Glutamatergic neuron (in vitro differentiated cells): ENCODE measurements around the gene ANOS1. TPM values are rescaled to one million over a fixed set of nuclear protein-coding genes. Genes with fewer than 3 reads are reported as not detected.
"Not testable (repeated sequence)": the region's sequence is repeated elsewhere in the genome, so short reads cannot be mapped to it uniquely, and the experiment has no call there.

Experiments
- DNase-seq: peaks from one replicate; pipeline ENCODE4 v3.0.0; 2022
- H3K27ac Mint-ChIP-seq: one replicate; pipeline ENCODE4 v1.8.0; 2020; ENCODE audit warnings: mild to moderate bottlenecking, mixed read lengths, inconsistent platforms; ENCODE audit not compliant: unreplicated experiment
- H3K27me3 Mint-ChIP-seq: one replicate; pipeline ENCODE4 v1.8.0; 2020; ENCODE audit warnings: mild to moderate bottlenecking, moderate library complexity, mixed read lengths, inconsistent platforms; ENCODE audit not compliant: unreplicated experiment
- H3K36me3 Mint-ChIP-seq: one replicate; pipeline ENCODE4 v1.8.0; 2020; ENCODE audit warnings: mild to moderate bottlenecking, mixed read lengths, inconsistent platforms; ENCODE audit not compliant: unreplicated experiment
- H3K4me1 Mint-ChIP-seq: one replicate; pipeline ENCODE4 v1.8.0; 2020; ENCODE audit warnings: mild to moderate bottlenecking, low read depth, mixed read lengths, inconsistent platforms; ENCODE audit not compliant: unreplicated experiment
- H3K4me3 Mint-ChIP-seq: one replicate; pipeline ENCODE4 v1.8.0; 2020; ENCODE audit warnings: mild to moderate bottlenecking, mixed read lengths, inconsistent platforms; ENCODE audit not compliant: unreplicated experiment
- H3K9me3 Mint-ChIP-seq: one replicate; pipeline ENCODE4 v1.8.0; 2020; ENCODE audit warnings: mild to moderate bottlenecking, moderate library complexity, mixed read lengths, inconsistent platforms; ENCODE audit not compliant: unreplicated experiment
- total RNA-seq: library from RNA; stranded (reverse); fragmentation: NEBNext Ultra II Directional; extraction: Animal tissue kit (Norgen Biotek cat#: 25700); gene quantifications from one replicate; pipeline ENCODE4 v1.2.1, GENCODE V29; 2021; ENCODE audit not compliant: unreplicated experiment
- TF ChIP-seq, protein P1 (sequence below): fragments of 200-600 bp; sonication (generic); IDR thresholded peaks from one replicate; pipeline ENCODE4 v1.5.0; 2021; ENCODE audit not compliant: partially characterized antibody, unreplicated experiment

The ANOS1 gene
- total RNA-seq, 1 donor from 2014 or later, result 1.0 TPM

GRCh38 chrX:8520178-8520577 is 211.8 kb downstream of the ANOS1 start:
- peaks cover 4% of the 10 kb centered on the region for H3K4me1 Mint-ChIP-seq
- TF ChIP-seq, protein P1, sequence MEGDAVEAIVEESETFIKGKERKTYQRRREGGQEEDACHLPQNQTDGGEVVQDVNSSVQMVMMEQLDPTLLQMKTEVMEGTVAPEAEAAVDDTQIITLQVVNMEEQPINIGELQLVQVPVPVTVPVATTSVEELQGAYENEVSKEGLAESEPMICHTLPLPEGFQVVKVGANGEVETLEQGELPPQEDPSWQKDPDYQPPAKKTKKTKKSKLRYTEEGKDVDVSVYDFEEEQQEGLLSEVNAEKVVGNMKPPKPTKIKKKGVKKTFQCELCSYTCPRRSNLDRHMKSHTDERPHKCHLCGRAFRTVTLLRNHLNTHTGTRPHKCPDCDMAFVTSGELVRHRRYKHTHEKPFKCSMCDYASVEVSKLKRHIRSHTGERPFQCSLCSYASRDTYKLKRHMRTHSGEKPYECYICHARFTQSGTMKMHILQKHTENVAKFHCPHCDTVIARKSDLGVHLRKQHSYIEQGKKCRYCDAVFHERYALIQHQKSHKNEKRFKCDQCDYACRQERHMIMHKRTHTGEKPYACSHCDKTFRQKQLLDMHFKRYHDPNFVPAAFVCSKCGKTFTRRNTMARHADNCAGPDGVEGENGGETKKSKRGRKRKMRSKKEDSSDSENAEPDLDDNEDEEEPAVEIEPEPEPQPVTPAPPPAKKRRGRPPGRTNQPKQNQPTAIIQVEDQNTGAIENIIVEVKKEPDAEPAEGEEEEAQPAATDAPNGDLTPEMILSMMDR, result no peak

GRCh38 chrX:8504451-8504850 is 227.5 kb downstream of the ANOS1 start:
- Mint-ChIP-seq H3K4me1 (no peaks in the 10 kb centered on the region), H3K27ac (no peak overlapping the region), H3K27me3 (no peaks in the 10 kb centered on the region), H3K36me3 (no peaks in the 10 kb centered on the region), H3K9me3 (no peaks in the 10 kb centered on the region), H3K4me3 (no peak overlapping the region)
- TF ChIP-seq, protein P1, result no peak
- DNase-seq, result no peak

More at GRCh38 chrX:8520178-8520577, 211.8 kb downstream of the ANOS1 start:
- Mint-ChIP-seq H3K27ac (no peak overlapping the region), H3K36me3 (peaks cover under 1% of the 10 kb centered on the region), H3K9me3 (no peaks in the 10 kb centered on the region), H3K27me3 (no peaks in the 10 kb centered on the region), H3K4me3 (no peak overlapping the region)
- no peak for DNase-seq

DNA sequence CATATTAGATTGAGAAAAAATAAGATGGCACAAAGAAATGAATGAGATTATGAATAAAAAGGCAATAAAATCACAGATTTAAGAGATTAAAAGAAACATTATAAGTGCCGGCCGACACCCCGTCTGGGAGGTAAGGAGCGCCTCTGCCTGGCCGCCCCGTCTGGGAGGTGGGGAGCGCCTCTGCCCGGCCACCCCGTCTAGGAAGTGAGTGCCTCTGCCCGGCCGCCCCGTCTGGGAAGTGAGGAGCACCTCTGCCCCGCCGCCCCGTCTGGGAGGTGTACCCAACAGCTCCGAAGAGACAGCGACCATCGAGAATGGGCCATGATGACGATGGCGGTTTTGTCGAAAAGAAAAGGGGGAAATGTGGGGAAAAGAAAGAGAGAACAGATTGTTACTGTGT is 229.8 kb downstream of the ANOS1 start:
- H3K27me3 Mint-ChIP-seq, H3K4me1 Mint-ChIP-seq: not testable (repeated sequence)

DNA sequence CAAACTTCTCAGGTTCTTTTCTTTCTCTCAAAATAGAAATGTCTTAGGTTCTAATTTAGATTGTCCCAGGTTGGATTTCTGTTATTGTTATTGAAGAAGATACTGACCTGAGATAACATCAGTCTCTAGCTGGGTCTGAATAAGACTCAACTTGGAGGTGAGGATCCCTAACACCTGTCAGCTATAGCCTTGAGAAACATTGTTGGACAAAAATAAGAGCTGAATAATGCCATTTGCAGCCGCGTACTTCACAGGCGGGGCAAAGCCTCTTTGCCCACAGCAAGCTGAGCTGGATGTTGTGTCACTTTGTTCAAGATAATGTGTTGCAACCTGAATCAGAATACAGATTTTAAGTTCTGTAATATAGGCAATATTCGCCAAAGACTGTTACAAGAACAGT is 231.7 kb downstream of the ANOS1 start:
- TF ChIP-seq, protein P1, result no peak
- no peaks in the 10 kb centered on the region for H3K4me1 Mint-ChIP-seq
- H3K27ac Mint-ChIP-seq, result no peak overlapping the region
- no peaks in the 10 kb centered on the region for H3K36me3 Mint-ChIP-seq
- no peaks in the 10 kb centered on the region for H3K27me3 Mint-ChIP-seq
- DNase-seq, result no peak
- H3K4me3 Mint-ChIP-seq, result no peak overlapping the region
- H3K9me3 Mint-ChIP-seq, result no peaks in the 10 kb centered on the region

More for the DNA sequence above, 229.8 kb downstream of the ANOS1 start:
- not testable (repeated sequence) for H3K9me3 Mint-ChIP-seq, H3K27ac Mint-ChIP-seq, DNase-seq, H3K36me3 Mint-ChIP-seq, H3K4me3 Mint-ChIP-seq

GRCh38 chrX:8495036-8495435 is 236.9 kb downstream of the ANOS1 start:
- H3K4me3 Mint-ChIP-seq, H3K9me3 Mint-ChIP-seq, H3K36me3 Mint-ChIP-seq, H3K27me3 Mint-ChIP-seq, H3K4me1 Mint-ChIP-seq, H3K27ac Mint-ChIP-seq, DNase-seq: not testable (repeated sequence)

DNA sequence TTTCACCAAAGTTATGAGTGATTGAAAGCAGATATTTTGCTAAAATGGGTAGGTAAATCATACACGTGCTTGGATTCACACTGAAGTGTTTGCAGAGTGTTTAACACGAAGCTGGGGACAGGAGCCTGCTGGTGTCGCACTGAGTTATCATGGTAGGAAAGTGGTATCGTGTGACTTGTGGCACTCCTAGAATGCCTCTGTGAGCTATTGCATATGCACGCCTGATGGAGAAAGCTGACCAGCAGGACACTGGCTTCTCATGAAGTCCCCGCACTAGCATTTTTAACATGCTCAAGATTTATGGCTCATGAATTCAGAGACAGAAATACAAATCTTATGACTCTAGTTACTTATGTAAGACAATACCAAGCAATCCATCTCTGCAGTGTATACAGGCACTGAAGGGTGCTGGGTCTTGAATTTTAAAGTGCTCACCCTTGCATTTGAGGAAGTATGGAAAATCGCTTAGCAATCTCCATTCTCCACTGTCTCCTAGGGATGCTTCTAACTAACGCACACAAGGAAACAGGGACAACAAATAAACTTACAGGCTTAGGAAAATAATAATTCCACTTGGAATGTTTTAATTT is 247.5 kb downstream of the ANOS1 start:
- no peak for DNase-seq
- H3K27me3 Mint-ChIP-seq, result no peaks in the 10 kb centered on the region
- H3K9me3 Mint-ChIP-seq, result peaks cover 1% of the 10 kb centered on the region
- peaks cover 5% of the 10 kb centered on the region for H3K36me3 Mint-ChIP-seq
- H3K27ac Mint-ChIP-seq, result no peak overlapping the region
- no peak overlapping the region for H3K4me3 Mint-ChIP-seq
- TF ChIP-seq, protein P1, result no peak
- H3K4me1 Mint-ChIP-seq, result no peaks in the 10 kb centered on the region

Other genes starting within 250 kb of the ANOS1 start
- gene FAM9A, start 69.2 kb upstream of the ANOS1 start, total RNA-seq, result not detected